Prostate gland (tissue), 2 donors: ENCODE results near the gene SCN1A. TPM values are rescaled to one million over a fixed set of nuclear protein-coding genes. Genes with fewer than 3 reads are reported as not detected.

Experiments
- DNase-seq: peaks from one replicate; pipeline ENCODE4 v3.0.0-alpha.2; 2019; ENCODE audit warnings: low spot score
- H3K27ac ChIP-seq, 2 donors: fragments of 200-600 bp; sonication (generic); 2 replicates each; pipeline ENCODE4 v1.5.1; 2017 to 2019
- H3K27me3 ChIP-seq: fragments of 200-600 bp; sonication (generic); replicated peaks from 2 replicates; pipeline ENCODE4 v1.5.1; 2019; ENCODE audit not compliant: insufficient read depth
- H3K36me3 ChIP-seq, 2 donors: fragments of 200-600 bp; sonication (generic); 1 replicate in 1 of 2; 2 replicates in 1 of 2; pipeline versions ENCODE4 v1.5.1 to v1.8.1; 2017 to 2019
- H3K4me1 ChIP-seq: fragments of 200-600 bp; sonication (generic); replicated peaks from 2 replicates; pipeline ENCODE4 v1.5.1; 2019
- H3K4me3 ChIP-seq, 2 donors: fragments of 200-600 bp; sonication (generic); 2 replicates each; pipeline ENCODE4 v1.5.1; 2017 to 2019
- H3K9me3 ChIP-seq: fragments of 200-600 bp; sonication (generic); 2 replicates; pipeline ENCODE4 v1.5.1; 2017
- POLR2A ChIP-seq: fragments of 450-650 bp; IDR thresholded peaks from one replicate; pipeline ENCODE4 v1.6.1; 2016; ENCODE audit warnings: antibody characterized with exemption, mild to moderate bottlenecking
- POLR2AphosphoS5 ChIP-seq: sonication (generic); formaldehyde crosslinking; IDR thresholded peaks from one replicate; pipeline ENCODE4 v1.6.1; 2017; ENCODE audit warnings: antibody characterized with exemption
- WGBS: methylation state at CpG from one replicate; pipeline ENCODE4 v1.1.5; 2018; 5-methylcytosine and 5-hydroxymethylcytosine counted together
- intact Hi-C: fragments of 100-400 bp; cut with DNase I; formaldehyde crosslinking; loops from one replicate; pipeline ENCODE4 v1.14.2; 2022
- total RNA-seq, 2 donors: library from RNA; depleted of rRNA; stranded (reverse); fragments of >200 nt; gene quantifications; one replicate each; pipeline ENCODE4 v1.1.0, GENCODE V29; 2016
- TF ChIP-seq, protein P1 (sequence below), 4 experiments: fragments of 200-600 bp in 2 of 4; fragments of 450-650 bp in 2 of 4; sonication (generic) in 2 of 4; IDR thresholded peaks; 1 replicate in 3 of 4; 2 replicates in 1 of 4; pipeline ENCODE4 v1.5.1; 2016 to 2019; ENCODE audit warnings: antibody characterized with exemption in 4 of 4, mild to moderate bottlenecking in 2 of 4, moderate library complexity in 2 of 4

SCN1A gene
- total RNA-seq, 2 donors from 2014 or later, result 0.23 TPM; not detected in 1

DNA sequence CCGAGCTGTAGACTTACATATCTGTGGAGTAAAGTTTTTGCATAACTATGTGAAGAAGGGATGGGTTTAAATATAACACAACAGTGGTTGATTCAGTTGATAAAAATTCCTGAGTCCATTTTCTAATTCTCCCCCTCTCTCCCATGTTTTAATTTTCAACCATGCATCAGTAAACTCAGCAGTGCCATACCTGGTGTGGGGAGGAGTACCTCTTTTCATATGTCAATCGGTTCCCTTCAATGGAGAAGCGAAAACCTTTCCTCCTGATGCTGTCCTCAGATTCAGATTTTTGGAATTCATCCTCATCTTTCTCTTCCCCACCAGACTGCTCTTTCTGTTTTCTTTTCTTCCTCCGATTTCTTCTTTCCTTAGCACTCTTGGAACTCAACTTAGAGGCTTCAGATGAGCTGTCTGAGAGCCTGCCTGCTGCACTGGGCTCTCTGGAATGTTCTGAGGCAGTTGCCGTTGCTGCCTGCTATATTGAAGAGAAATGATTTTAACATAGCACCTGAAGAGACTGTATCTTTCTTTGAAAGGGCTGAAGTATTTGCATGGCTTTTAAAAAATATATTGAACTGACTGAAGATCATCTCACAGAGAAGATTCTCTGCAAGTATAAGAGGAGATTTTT, 82.9 kb downstream of the SCN1A start:
- WGBS, result 77% methylated on average over 5 of the region's 5 CpGs
- Histone ChIP-seq H3K36me3 (no peaks in the 10 kb centered on the region), H3K27me3 (no peaks in the 10 kb centered on the region), H3K27ac (no peak overlapping the region), H3K9me3 (no peaks in the 10 kb centered on the region), H3K4me3 (no peak overlapping the region), H3K4me1 (no peaks in the 10 kb centered on the region)
- DNase-seq, result no peak
- intact Hi-C loops, result no loop called here
- no peak for TF ChIP-seq POLR2A
- TF ChIP-seq, protein P1, sequence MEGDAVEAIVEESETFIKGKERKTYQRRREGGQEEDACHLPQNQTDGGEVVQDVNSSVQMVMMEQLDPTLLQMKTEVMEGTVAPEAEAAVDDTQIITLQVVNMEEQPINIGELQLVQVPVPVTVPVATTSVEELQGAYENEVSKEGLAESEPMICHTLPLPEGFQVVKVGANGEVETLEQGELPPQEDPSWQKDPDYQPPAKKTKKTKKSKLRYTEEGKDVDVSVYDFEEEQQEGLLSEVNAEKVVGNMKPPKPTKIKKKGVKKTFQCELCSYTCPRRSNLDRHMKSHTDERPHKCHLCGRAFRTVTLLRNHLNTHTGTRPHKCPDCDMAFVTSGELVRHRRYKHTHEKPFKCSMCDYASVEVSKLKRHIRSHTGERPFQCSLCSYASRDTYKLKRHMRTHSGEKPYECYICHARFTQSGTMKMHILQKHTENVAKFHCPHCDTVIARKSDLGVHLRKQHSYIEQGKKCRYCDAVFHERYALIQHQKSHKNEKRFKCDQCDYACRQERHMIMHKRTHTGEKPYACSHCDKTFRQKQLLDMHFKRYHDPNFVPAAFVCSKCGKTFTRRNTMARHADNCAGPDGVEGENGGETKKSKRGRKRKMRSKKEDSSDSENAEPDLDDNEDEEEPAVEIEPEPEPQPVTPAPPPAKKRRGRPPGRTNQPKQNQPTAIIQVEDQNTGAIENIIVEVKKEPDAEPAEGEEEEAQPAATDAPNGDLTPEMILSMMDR (IDR thresholded peaks at IDR 0.05), result no peak
- no peak for TF ChIP-seq POLR2AphosphoS5

DNA sequence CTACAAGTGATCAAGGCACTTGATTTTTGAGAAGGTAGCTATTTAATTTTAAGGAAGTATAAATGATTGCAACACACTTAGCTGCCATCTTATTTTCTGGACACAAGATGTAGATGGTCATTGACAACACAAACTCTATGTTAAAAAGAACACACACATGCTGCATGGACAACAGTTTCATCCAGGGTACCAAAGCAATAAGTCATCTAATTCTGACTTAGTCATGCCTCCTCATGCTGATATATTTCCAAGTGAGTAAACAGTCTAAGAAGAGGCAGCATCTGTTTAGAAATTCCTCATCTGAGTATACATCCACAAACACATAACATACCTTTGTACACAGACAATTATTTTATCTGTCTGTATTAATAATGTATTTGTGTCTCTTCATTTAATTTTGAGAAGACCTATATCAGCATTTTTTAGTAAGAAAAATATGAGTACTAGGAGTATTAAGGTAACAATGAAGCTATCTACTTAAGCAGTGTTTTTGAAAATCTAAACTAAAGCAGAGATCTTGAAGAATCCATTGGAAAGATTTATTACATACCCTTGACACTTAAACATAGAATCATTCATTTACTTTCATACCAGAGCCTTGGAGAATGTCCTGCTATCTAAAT, 84.9 kb downstream of the SCN1A start:
- Histone ChIP-seq H3K4me1 (no peaks in the 10 kb centered on the region), H3K36me3 (no peaks in the 10 kb centered on the region), H3K4me3 (no peak overlapping the region), H3K9me3 (no peaks in the 10 kb centered on the region), H3K27ac (no peak overlapping the region), H3K27me3 (no peaks in the 10 kb centered on the region)
- DNase-seq, result no peak
- no peak for TF ChIP-seq POLR2A
- TF ChIP-seq, protein P1 (IDR thresholded peaks at IDR 0.05), result no peak
- TF ChIP-seq POLR2AphosphoS5, result no peak
- intact Hi-C loops, result no loop called here

DNA sequence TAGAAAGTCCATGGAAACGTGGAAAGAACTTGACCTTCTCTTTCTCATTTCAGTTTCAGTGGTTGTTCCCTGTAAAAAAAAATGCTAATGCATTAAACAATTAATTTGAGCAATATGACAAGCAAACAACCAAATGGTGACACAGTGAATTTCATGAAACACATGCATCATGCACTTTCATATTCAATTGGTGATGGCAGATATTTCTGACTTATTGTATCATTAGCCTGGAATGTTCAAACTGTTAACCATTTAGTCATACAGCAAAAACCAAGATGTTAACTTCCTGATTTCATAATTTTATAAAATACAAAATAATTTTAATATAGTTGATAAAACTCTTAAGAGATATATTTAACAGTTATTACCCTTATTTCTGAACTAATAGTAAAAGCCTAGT, 85.5 kb downstream of the SCN1A start:
- DNase-seq, result no peak
- TF ChIP-seq, protein P1 (IDR thresholded peaks at IDR 0.05), result no peak
- no peak for TF ChIP-seq POLR2A
- TF ChIP-seq POLR2AphosphoS5, result no peak
- intact Hi-C loops, result no loop called here
- H3K9me3 ChIP-seq, result no peaks in the 10 kb centered on the region
- no peak overlapping the region for H3K4me3 ChIP-seq
- no peaks in the 10 kb centered on the region for H3K4me1 ChIP-seq
- no peak overlapping the region for H3K27ac ChIP-seq
- WGBS, result 66% methylated on average over 1 of the region's 1 CpG
- H3K36me3 ChIP-seq, result no peaks in the 10 kb centered on the region
- H3K27me3 ChIP-seq, result no peaks in the 10 kb centered on the region

DNA sequence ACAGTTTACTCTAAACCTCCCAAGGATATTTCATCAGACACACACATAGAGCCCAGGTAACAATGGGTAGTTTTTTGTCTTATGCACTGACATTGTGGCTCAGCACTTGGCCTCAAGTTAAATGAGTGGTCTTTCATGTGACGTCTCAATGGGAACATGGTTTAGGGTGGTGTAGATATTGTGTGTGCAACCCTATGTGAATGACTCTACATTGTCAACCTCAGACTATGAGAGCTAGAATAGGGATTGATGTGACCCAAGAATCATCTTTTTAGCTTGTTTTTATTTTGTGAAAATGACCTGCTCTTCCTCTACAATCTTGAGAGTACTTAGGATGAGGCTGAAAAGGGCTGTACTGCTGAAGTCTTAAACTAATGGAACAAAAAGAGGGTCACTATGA, 86.2 kb downstream of the SCN1A start:
- Histone ChIP-seq H3K36me3 (no peaks in the 10 kb centered on the region), H3K9me3 (no peaks in the 10 kb centered on the region), H3K4me3 (no peak overlapping the region), H3K27me3 (no peaks in the 10 kb centered on the region), H3K4me1 (no peaks in the 10 kb centered on the region), H3K27ac (no peak overlapping the region)
- 94% methylated on average over 1 of the region's 1 CpG for WGBS
- TF ChIP-seq POLR2AphosphoS5 (no peak), POLR2A (no peak)
- TF ChIP-seq, protein P1 (IDR thresholded peaks at IDR 0.05), result no peak
- intact Hi-C loops, result no loop called here
- no peak for DNase-seq

DNA sequence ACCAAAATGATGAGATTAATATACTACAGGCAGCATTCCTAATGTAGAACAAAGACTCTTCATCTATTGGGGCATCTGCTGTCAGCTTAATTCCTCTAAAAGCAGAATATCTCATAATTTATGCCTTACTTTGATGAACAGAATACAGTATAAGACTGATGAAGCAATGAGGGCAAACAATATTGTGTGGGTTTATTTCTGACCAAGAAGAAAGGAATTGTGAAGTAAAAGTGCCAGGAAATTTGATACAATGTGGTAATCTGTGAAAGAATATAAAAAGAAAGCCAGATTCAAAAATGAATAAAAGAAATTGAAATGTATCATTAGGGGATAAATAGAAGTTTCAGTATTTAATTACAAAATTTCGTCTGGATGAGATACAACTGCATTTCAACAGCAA, 95.5 kb downstream of the SCN1A start:
- no peak for DNase-seq
- no peaks in the 10 kb centered on the region for H3K36me3 ChIP-seq
- WGBS, result 40% methylated on average over 1 of the region's 1 CpG
- H3K9me3 ChIP-seq, result no peaks in the 10 kb centered on the region
- TF ChIP-seq, protein P1 (IDR thresholded peaks at IDR 0.05), result no peak
- H3K27ac ChIP-seq, result no peak overlapping the region
- no peaks in the 10 kb centered on the region for H3K4me1 ChIP-seq
- H3K4me3 ChIP-seq, result no peak overlapping the region
- intact Hi-C loops, result no loop called here
- H3K27me3 ChIP-seq, result no peaks in the 10 kb centered on the region
